ENCODE data around the gene SLC16A12.
"Not testable (repeated sequence)": the region's sequence is repeated elsewhere in the genome, so short reads cannot be mapped to it uniquely, and the experiment has no call there.

Gene SLC16A12

DNA sequence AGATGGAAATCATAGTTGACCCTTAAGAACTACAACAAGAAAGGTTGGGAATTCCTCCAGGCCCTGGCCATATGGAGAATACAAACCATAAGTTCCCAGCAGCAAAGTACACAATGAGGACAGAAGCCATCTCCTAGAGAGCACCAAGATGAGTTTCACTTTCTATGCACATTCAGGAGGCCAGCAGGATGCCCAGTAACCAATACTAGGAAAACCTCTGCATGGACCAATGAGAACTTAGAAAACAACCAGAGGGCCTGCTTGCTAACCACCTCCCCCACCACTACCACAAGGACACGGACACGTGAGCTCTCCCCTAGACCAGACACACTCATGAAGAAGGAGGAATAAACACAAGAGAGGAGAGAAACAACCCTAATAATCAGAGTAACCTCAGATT lies 64.8 kb downstream of the SLC16A12 start:
- no peak for DNase-seq (ENCODE audit: low spot score)

- DNase-seq (ENCODE audit: low spot score) = no peak
Measured at GRCh38 chr10:89469517-89469916, 65.9 kb downstream of the SLC16A12 start.

DNA sequence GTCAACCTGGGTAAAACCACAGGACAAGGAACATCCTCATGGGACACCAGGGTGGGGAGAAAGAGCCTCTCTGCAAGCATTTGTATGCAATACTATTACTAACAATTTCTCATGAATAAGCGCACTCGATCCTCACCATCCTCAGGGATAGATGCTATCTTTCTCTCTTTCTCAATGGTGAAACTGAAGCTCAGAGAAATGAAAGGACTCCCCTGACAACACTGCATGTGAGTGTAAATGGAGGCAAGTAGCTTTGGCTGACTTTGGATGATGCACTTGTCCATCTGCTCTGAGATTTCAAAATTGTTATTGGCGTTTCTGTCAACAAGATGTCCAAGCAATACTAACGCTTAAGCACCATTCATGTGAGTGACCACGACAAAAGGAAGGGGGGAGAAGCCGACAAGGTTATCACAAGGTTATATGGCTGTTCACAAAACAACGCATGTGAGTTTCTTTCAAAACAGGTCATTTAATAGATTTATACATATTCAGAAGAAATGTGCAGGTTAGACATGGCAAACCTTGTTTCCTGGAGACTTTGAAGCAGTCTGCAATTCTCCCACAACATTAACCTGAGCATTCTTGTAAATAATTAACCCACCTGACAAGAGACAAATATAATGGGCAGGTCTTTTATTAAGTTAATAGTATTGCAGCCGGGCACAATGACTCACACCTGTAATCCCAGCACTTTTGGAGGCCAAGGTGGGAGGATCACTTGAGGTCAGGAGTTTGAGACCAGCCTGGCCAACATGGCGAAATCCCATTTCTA lies 67.0 kb downstream of the SLC16A12 start:
- no peak for DNase-seq (ENCODE audit: low spot score)

DNA sequence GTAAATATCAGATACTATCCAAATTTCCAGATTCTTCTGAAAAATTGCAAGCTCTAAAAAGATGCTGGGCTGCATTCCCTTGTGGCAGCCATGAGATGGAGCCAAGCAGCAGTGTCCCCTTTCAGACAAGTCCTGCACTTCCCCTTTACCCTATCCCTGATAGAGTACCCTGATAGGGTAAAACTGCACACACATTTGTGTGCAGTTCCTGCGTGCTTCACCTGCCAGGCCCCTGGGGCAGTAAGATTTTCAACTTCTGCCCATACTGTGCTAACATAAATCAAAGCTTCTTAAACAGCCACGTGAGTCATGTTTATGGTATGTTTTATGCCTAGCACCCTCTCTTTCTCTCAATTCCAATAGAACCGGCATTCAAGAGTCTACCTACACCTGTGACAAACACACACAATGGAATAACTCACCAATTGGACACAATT lies 68.8 kb downstream of the SLC16A12 start:
- no peak for DNase-seq (ENCODE audit: low spot score)

DNA sequence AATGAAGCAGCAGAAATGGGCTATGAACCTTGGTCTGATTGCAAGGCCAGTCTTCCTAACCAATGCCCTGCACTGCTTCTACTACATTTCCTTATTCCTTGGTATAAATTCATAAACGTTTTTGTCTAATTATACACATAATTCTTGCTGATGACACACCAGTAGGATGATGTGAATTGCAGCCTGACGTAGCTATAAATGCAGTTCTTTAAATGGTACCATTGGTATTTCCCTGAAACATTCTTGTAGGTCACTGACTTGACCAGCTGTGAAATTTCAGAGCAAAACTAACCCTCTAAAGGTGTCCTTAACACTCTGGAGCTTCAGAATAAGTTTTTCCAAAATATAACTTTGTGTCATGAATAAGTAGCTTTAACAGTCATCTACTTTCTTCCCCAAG lies 70.2 kb downstream of the SLC16A12 start:
- DNase-seq (ENCODE audit: low spot score) = no peak

- no peak for DNase-seq (ENCODE audit: low spot score)
Measured at GRCh38 chr10:89463846-89464537, 71.4 kb downstream of the SLC16A12 start.

GRCh38 chr10:89458784-89459183 lies 76.6 kb downstream of the SLC16A12 start:
- DNase-seq (ENCODE audit: low spot score) = no peak

DNA sequence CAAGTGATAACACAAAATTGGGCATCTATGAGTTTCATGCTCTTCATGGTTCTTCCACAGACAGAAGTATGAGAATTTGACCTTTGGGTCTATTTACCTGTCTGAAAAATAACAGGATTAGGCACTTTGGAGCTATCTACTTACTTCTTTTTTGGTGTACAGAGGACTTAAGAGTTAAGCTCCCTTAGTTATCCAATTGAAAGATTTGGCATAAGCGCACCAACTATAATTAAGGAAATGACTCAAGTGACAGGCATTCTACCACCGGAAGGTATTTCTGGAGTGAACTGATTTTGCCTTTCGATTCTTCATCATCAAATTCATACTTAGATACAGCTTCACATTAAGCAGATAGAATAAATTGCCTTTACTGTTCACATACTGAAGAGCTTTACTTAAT lies 77.1 kb downstream of the SLC16A12 start:
- no peak for DNase-seq (ENCODE audit: low spot score)

- DNase-seq (ENCODE audit: low spot score) = no peak
Measured at GRCh38 chr10:89454561-89455347, 80.6 kb downstream of the SLC16A12 start.

DNA sequence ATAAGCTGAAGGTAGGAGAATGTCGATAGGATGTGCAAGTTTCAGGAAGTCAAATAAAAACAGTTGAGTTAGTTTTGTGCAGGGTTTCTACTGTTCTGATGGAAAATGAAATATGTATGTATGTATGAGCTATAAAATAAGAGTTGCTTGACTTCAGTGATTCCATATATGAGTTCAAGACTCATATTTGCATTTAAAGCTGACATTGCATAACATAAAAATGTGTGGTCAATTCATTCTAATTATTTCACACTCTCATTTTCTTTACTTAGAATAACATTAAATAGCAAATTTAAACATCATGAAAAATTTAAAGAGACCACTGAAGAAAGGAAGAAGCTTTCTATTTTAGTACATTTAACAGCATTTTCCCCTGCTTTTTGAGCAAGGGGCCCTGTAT lies 83.2 kb downstream of the SLC16A12 start:
- no peak for DNase-seq (ENCODE audit: low spot score)

GRCh38 chr10:89450901-89451300 lies 84.5 kb downstream of the SLC16A12 start:
- no peak for DNase-seq (ENCODE audit: low spot score)

GRCh38 chr10:89444819-89445218 lies 90.6 kb downstream of the SLC16A12 start:
- not testable (repeated sequence) for DNase-seq (ENCODE audit: low spot score)

- no peak for DNase-seq (ENCODE audit: low spot score)
Measured at GRCh38 chr10:89442289-89442688, 93.1 kb downstream of the SLC16A12 start.

GRCh38 chr10:89440226-89441009 lies 95.0 kb downstream of the SLC16A12 start:
- no peak for DNase-seq (ENCODE audit: low spot score)

DNA sequence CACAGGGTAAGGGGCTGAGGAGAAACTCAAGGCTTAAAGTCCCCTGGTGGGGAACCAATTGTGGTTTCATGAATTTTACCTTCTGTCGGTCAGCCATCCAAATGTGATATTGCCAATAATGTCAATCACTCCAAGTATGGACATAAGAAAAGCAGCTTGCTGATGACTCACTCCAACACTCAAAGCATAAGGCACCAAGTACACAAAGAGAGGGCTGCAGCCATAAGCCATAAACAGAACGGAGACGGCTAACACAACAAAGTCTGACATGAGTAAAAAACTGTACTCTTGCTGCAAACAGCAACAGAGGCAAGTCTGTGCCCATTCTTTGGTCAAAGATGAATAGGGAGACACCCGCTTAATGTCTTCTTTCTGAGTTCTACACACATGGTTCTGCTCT lies 96.9 kb downstream of the SLC16A12 start:
- no peak for DNase-seq (ENCODE audit: low spot score)

DNA sequence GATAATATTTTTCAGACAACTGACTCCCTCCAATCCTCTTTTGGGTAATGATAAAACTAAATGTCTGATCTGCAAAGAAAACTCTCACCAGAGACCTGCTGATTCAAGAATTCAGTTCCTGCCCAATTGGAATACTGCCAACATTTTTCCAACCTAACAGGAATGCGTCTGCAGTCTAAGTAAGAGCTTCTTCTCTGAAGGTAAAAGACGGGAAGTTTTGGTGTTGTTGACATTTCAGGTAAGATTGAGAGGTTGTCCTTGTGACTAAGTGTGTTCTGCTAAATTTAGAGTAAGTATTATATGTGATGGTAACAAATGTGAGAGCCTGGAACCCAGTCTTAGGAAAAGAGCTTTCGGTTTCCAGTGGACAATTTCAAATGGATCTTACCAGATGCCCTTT lies 103.4 kb downstream of the SLC16A12 start:
- DNase-seq (ENCODE audit: low spot score) = no peak

DNA sequence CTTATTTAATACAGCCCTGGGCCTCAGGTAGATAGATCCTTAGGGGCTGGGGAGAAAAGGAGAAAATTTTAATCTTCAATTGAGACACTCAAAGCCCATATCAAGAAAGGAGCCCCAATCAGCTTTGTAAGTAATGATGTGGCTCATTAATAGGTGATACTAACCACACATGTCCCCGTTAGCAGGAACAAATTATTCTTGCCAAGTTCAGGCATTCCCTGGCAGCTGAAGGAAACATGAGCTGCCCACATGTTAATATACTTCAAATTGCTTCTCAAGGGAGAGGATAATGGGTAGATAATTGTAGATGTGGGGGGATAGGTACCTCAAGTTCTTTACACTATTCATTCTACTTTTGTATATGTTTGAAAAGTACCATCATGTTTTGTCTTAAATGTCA lies 106.5 kb downstream of the SLC16A12 start:
- no peak for DNase-seq (ENCODE audit: low spot score)

DNA sequence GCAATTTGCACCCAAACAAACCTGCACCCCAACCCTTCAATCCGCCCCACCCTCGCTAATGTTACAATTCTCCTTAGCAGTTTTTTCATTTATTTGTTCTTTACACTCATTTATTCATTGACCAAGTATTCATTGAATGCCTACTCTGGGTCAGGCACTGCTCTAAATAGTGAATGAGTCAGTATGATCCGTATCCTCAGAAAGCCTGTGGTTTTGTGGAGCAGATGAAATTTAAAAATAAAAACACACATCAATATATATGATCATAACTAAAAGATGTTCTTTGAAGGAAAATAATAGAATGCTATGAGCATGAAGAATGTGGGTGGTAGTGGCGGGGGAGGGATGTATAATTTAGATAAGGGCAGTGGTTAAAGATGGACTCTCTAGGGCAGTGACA lies 107.8 kb downstream of the SLC16A12 start:
- DNase-seq (ENCODE audit: low spot score) = peak; percentile 60

DNA sequence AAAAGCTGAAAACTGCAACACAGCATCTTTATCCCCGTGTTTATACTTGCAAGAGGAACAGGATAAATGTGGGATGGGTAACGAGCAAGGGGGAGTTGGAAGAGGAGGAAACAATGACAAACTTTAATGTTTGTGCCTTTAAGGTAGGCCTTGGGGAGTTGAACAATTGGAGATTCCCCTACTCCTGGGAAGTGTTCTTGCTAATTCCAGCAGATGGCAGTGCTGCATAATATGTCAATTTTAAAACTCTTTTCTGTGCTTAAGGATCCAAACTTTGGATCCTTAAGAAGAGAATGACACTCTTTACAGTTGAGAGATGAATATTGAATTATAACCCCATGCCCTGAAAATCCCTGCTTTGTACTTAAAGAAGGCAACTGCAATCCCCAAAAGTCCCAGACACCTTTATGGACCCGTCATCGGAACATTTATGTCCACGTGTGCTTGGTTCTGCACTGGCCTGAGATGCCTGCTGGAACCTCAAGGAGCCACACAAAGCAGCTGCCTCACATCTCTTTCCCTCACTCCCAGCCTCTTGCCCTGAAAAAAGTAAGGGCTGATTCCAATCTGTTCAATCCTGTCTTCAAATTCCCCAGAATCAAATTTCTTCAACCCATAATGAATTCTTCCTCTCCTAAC lies 109.0 kb downstream of the SLC16A12 start:
- peak; percentile 32 for DNase-seq (ENCODE audit: low spot score)

DNA sequence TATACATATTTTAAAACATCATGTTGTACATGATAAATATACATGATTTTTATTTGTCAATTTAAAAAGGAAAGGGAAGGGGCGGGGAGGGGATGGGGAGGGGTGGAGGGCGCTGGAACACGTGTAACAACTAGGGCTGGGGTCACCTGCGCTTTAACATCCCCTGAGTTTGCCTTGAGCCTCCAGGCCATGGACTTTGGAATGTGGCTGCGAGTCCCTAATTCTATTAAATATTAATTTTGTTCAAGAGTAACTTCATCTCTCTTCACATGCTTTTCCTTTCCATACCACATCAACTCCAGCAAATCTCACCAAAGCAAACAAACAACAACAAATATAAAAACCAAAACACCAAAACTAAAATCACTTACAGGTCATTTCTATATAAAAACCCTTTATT lies 110.4 kb downstream of the SLC16A12 start:
- DNase-seq (ENCODE audit: low spot score) = no peak

GRCh38 chr10:89421018-89421476 lies 114.3 kb downstream of the SLC16A12 start:
- no peak for DNase-seq (ENCODE audit: low spot score)

All from hepatic stellate cell (primary cell).